Stimulated activated CD8-positive, alpha-beta memory T cell treated with anti-CD3 and anti-CD28 coated beads, Interleukin-12 subunit alpha, Interleukin-12 subunit beta, amount 100 ng/mL, for 1 hour (primary cell): ENCODE data around the gene SORL1-AS1.

Experiments
- DNase-seq: peaks from one replicate; pipeline ENCODE4 v3.0.0-alpha.2; 2020; ENCODE audit warnings: low read depth

Gene SORL1-AS1

GRCh38 chr11:121452609-121453150 lies at the start of gene SORL1-AS1:
SORL1-AS1 (minus strand) TSS chr11:121452967.
- DNase-seq, result no peak

GRCh38 chr11:121500717-121501116 lies 48.0 kb upstream of the SORL1-AS1 start:
- no peak for DNase-seq

GRCh38 chr11:121500275-121500674 lies 47.5 kb upstream of the SORL1-AS1 start:
- DNase-seq, result no peak

- no peak for DNase-seq
These were observed 46.6 kb upstream of the SORL1-AS1 start for GRCh38 chr11:121499405-121499804.

GRCh38 chr11:121497176-121497998 lies 44.6 kb upstream of the SORL1-AS1 start:
- no peak for DNase-seq

GRCh38 chr11:121494355-121495099 lies 41.8 kb upstream of the SORL1-AS1 start:
- DNase-seq, result no peak

GRCh38 chr11:121489823-121490222 lies 37.1 kb upstream of the SORL1-AS1 start:
- no peak for DNase-seq

- no peak for DNase-seq
These were observed 35.9 kb upstream of the SORL1-AS1 start for GRCh38 chr11:121488641-121489040.

- no peak for DNase-seq
These were observed 35.4 kb upstream of the SORL1-AS1 start for GRCh38 chr11:121488170-121488569.

GRCh38 chr11:121487191-121487590 lies 34.4 kb upstream of the SORL1-AS1 start:
- no peak for DNase-seq

- no peak for DNase-seq
These were observed 33.3 kb upstream of the SORL1-AS1 start for GRCh38 chr11:121486054-121486453.

- no peak for DNase-seq
These were observed 32.4 kb upstream of the SORL1-AS1 start for GRCh38 chr11:121485216-121485615.

- DNase-seq, result no peak
These were observed 31.2 kb upstream of the SORL1-AS1 start for GRCh38 chr11:121483805-121484480.

GRCh38 chr11:121482231-121483129 lies 29.7 kb upstream of the SORL1-AS1 start:
- peak; percentile 52 for DNase-seq

GRCh38 chr11:121481484-121482230 lies 28.9 kb upstream of the SORL1-AS1 start:
- DNase-seq, result peak; percentile 25

GRCh38 chr11:121479698-121480238 lies 27.0 kb upstream of the SORL1-AS1 start:
- DNase-seq, result no peak

GRCh38 chr11:121478895-121479697 lies 26.3 kb upstream of the SORL1-AS1 start:
- no peak for DNase-seq

- DNase-seq, result no peak
These were observed 25.6 kb upstream of the SORL1-AS1 start for GRCh38 chr11:121478226-121478894.
